ENCODE results near the gene COLEC12.

Gene COLEC12

GRCh38 chr18:500632-501405 is at the start of gene COLEC12:
Gene COLEC12 (minus strand): TSS chr18:500701. CDS start chr18:500514, 187 bp downstream.
- no peak for DNase-seq

GRCh38 chr18:549967-550366 is 49.5 kb upstream of the COLEC12 start:
- DNase-seq = no peak

GRCh38 chr18:543447-544078 is 43.1 kb upstream of the COLEC12 start:
- DNase-seq = no peak

- no peak for DNase-seq
These were observed 33.6 kb upstream of the COLEC12 start for GRCh38 chr18:533995-534601.

GRCh38 chr18:532632-533031 is 32.1 kb upstream of the COLEC12 start:
- DNase-seq = no peak

- DNase-seq = no peak
These were observed 31.5 kb upstream of the COLEC12 start for GRCh38 chr18:532018-532417.

- no peak for DNase-seq
These were observed 26.6 kb upstream of the COLEC12 start for GRCh38 chr18:527146-527545.

GRCh38 chr18:526681-527080 is 26.2 kb upstream of the COLEC12 start:
- DNase-seq = no peak

GRCh38 chr18:525036-525797 is 24.7 kb upstream of the COLEC12 start:
- no peak for DNase-seq

- no peak for DNase-seq
These were observed 24.0 kb upstream of the COLEC12 start for GRCh38 chr18:524466-524865.

GRCh38 chr18:523561-523960 is 23.1 kb upstream of the COLEC12 start:
- DNase-seq = no peak

GRCh38 chr18:519019-519879 is 18.7 kb upstream of the COLEC12 start:
- no peak for DNase-seq

- DNase-seq = no peak
These were observed 17.6 kb upstream of the COLEC12 start for GRCh38 chr18:518081-518480.

GRCh38 chr18:515838-516237 is 15.3 kb upstream of the COLEC12 start:
- no peak for DNase-seq

GRCh38 chr18:515156-515815 is 14.8 kb upstream of the COLEC12 start:
- no peak for DNase-seq

- DNase-seq = no peak
These were observed 13.5 kb upstream of the COLEC12 start for GRCh38 chr18:513826-514530.

- DNase-seq = no peak
These were observed 12.5 kb upstream of the COLEC12 start for GRCh38 chr18:512957-513356.

- DNase-seq = no peak
These were observed 8.3 kb upstream of the COLEC12 start for GRCh38 chr18:508835-509234.

GRCh38 chr18:507636-508035 is 7.1 kb upstream of the COLEC12 start:
- DNase-seq = no peak

GRCh38 chr18:506801-507200 is 6.3 kb upstream of the COLEC12 start:
- DNase-seq = no peak

GRCh38 chr18:506264-506663 is 5.8 kb upstream of the COLEC12 start:
- no peak for DNase-seq

Data from activated CD4-positive, alpha-beta T cell treated with anti-CD3 and anti-CD28 coated beads, Interleukin-2, amount 50 U/mL, for 48 hours (primary cell).